ENCODE data around the gene NUP214.

NUP214 gene

DNA sequence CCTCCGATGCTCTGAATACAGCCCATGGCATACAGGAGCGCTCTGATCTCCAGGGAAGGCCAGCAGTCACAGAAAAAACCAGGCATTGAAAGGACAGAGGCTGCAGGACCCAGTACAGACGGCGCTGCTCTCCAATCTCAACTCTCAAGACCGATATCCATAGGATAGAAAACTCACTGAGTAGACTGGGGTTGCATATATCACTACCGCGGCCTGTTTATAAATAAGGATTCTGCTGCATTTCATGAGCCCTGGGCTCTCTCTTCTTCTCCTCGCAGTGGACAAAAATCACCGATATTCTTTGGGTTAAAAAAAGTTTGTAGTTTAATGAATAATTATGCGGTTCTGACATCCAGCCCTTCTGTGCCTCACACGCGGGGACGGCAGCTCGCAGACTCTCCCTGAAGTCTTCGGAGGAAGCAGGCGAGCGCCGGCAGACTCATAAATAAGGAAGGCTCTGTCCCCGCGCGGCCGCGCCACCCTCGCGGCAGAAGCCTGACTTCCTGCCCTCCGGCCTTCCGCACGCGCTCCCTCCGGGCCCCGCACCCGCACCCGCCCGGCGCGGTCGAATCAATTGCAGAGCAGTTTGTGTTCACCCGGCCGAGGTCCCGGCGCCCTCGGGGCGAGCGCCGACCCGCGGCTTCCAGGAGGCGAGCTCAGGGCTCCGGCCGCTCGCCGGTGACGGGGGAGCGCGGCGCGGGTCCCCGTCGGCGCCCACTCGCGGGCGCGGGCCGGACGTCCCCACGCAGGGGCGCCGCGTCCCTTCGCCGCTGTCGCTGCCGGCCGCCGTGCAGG lies 150.9 kb downstream of the NUP214 start, which contains the start of gene FAM78A:
TSS of gene FAM78A (minus strand) at position 417 of the 795 bp plus-strand sequence. CDS start at position 86, 331 bp downstream.
- DNase-seq (ENCODE audit: low read depth in 2 of 3, low spot score in 2 of 3): no peak

DNA sequence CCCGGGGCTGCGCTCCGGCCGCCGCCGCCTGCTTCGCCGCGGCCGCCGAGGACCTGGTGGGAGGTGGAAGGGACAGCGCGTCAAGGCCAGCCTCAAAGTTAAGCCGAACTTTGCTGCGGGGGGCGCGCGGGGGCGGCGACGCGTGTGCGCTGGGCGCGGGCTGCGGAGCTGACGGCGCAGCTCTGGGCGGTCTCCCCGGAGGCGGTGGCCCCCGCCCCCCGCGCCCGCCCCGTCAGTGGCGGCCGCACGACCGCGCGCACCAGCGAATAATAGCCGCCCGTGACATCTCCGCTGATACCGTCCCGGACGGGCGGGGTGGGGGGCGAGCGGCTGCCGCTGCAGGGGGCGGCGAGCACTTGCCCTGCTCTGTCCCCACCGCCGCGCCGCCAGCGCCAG lies 151.5 kb downstream of the NUP214 start:
- DNase-seq (ENCODE audit: low read depth in 2 of 3, low spot score in 2 of 3): no peak

DNA sequence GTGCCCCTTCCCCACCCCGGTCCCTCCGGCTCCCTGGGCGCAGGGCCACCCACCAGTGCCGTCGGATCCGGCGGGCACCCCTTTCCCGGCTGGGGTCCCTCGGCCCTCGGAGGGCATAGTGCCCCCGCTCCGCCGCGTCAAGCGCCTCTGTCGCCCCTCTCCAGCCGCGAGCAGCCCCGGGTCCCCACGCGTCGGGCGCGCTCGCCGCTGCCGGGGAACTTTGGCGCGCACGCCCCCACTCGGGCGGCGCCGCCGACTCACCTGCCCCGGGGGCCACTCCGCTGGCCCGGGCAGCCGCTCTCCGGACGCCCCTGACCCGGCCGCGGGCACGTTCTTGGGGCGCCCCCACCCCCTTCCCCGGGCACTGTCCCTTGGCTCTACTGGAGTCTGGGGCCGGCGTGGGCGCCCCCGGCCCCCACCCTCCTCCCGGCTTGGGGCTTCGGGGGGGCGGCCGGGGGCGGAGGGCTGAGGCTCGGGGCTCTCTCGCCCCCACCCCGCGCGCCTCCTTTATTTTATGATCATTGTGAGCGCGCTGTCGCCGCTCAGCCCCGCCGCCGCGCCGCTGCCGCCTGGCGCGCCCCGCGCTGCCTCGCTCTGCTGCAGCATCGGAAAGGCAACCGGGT lies 152.0 kb downstream of the NUP214 start:
- no peak for DNase-seq (ENCODE audit: low read depth in 2 of 3, low spot score in 2 of 3)

DNA sequence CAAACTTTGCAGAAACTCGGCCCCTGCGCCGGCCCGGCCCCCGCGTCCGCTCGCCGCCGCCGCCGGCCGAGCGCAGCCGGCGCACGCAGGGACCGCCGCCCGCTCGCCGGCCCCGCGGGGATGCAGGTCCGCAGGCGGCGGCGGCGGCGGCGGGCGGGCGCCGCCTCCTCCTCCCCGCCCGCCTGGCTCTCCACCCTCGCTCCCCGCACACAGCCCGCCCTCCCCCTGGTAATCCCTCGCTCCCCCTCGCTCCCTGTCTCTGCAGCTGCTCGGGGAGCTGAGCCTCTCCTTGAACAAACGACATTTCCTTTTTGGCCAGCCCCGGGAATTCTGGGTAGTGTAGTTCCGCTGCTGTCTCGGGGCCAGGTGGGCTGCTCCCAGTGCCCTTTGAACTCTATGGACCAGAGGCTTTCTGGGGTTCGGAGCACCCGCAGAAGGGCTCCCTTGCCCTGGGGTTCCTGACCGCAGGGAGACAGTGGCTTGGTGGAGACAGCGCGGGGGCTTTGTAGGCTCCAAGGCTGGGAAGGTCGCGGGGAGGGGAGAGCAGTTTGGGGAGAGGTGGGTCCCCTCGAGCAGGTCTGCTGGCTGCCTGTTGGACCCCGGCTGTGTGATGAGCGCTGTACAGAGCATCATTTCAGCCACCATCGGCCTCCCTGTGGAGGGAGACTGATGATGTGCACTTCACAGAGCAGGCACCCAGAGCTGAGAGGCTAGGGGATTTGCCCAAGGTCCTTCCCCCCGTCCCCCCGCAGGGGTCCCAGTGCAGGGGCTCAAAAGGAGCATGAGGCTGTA lies 152.7 kb downstream of the NUP214 start:
- peak in 1 of 3 experiments; percentile 50 for DNase-seq (ENCODE audit: low read depth in 2 of 3, low spot score in 2 of 3)

DNA sequence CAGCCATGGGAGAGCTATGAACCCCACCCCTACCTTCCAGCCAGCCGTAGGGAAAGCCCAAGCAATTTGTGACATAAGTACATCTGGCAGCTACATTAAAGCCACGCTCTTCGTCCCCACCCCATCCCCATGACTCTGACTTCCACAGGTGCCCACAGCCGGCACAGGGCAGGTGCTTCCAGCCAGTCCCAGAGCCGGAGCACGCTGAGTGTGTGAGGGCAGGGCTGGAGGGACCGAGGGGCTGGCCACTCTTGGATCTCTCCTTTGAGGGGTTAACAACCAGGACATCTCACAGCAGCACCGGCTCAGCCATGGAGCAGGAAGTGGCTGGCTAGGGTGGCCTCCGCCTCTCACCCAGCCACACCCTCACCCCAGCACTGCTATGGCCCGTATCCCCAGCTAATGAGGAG lies 153.3 kb downstream of the NUP214 start:
- DNase-seq (ENCODE audit: low read depth in 2 of 3, low spot score in 2 of 3): no peak

DNA sequence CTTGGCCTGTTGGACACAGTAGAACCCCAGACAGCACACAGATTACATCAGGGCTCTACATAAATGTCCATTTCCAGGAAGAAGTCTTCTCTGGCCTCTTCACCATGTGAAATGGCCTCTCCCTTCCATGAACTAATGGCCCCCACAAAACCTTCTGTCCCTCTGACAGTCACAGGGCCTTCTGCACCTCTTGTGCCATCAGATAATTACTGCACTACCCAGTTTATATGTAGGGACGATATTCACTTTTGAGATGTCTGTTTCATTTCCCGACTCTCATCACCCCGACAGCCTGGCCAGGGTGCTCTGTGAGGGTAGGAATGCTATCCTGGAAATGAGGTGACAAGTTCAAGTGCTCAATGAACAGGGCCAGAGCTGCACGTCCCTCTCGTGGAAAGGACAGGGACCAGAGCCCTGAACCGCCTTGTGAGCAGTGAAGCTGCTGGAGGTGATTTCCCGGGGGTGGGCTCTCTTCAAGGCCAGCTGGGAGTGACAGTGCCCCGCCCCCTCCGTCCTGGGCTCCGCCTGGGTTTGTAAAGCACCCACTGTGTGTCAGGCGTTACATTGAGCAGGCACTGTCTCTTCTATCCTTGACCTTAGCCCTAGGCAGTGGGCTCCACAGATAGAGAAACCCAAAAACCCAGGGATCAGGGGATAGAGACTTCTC lies 153.9 kb downstream of the NUP214 start:
- DNase-seq (ENCODE audit: low read depth in 2 of 3, low spot score in 2 of 3): no peak

DNA sequence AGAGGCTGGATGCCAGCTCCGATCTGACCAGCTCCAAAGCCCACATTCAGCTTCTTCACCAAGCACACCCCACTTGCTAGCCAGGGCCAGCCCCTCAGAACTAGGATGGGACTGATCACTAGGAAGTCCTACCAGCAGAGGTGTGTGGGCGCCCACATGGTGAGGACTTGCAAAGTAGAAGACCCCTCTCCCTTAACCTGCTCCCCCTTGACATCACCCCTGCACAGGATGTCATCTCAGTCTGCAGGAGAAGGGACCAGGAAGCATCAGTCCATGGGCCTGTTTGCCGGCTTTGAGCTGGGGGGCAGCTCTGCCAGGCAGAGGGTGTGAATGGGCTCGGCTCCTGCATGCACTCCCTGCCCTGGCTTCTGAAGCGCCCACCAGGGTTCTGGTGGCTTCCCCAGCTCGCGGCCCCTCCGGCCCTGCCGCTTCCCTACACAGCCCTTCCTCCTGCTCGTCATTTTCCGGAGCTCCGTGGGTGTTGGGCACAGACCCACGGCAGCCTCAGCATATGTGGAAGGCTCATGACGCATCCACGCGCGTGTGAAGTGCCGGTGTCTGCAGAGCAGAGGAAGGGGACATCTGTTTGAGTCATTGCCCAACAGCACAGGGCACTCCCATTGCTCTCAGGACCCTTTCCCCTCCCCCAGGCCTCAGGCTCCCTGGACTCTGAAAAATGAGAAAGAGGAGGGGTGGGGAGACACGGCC lies 154.6 kb downstream of the NUP214 start:
- no peak for DNase-seq (ENCODE audit: low read depth in 2 of 3, low spot score in 2 of 3)

DNA sequence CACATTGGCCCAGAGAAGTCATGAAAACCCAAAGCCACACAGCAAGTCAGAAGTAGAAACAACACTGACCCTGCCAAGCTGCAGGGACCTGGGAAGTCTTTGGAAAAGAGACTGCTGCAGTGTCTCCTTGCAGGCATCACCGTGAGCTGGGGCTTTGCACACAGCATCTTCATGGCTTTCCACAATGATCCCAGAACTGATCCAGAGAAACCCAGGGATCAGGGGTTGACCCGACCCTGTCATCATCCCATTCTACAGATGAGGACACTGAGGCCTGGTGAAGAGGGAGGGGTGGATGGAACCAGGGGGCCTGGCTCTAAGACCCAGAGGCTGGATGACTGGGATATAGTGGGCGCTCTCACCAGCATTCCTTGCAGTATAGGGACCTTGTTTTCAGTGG lies 155.3 kb downstream of the NUP214 start:
- DNase-seq (ENCODE audit: low read depth in 2 of 3, low spot score in 2 of 3): no peak

DNA sequence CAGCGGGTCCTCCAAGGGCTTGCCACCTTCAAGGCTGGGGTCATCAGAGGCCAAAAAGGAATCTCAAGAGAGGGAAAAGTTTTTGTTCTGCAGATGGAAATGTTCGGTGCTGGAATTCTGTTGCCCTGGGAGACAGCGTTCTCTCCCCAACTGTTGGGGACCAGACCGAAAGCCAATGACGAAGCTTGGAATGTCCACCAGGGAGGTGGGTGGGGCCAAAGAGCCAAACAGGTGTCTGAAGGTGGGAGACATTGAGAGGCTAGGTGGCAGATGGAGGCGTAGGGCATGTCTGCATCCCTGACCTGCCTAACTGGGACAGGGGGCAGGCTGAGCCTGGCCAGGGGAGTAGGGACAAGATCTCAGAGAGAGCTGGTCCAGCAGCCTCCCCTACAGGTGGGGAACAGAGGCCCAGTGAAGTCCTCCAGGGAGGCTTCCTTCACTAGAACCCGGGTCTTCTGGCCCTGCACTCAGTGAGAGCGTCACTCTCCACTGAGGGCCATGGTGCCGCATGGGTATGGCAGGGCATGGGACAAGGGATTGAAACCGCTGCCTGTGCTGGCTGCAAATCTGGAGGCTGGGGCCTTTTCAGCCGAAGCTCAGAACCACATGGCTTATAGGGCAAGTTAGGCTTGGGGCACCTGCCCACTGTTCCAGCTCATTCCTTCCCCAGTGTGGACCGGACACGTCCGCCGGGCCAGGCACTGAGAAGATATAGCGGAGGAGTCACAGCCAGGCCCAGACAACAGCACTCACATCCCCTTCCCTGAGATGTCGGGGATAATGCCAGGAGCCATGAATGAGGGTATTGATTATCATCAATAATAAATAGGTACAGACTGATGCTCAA lies 156.0 kb downstream of the NUP214 start:
- no peak for DNase-seq (ENCODE audit: low read depth in 2 of 3, low spot score in 2 of 3)

DNA sequence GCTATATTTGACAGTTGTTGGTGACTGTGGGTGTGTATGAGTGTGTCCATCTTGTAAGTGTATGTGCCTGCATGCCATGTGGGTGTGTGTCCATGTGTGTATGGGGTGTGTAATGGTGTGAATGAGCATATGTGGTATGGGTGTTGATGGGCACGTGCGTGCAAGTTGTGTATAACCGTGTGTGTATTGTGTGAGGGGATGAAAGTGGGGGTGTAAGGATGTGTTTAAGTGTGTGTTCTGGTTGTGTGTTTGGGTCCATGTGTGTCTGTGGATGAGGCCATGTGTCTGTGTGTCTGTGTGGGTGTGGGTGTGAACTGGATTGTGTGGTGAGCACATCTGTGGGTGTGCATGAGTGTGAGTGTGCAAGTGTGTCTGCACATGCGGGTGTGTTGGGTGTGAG lies 156.8 kb downstream of the NUP214 start:
- no peak for DNase-seq (ENCODE audit: low read depth in 2 of 3, low spot score in 2 of 3)

DNA sequence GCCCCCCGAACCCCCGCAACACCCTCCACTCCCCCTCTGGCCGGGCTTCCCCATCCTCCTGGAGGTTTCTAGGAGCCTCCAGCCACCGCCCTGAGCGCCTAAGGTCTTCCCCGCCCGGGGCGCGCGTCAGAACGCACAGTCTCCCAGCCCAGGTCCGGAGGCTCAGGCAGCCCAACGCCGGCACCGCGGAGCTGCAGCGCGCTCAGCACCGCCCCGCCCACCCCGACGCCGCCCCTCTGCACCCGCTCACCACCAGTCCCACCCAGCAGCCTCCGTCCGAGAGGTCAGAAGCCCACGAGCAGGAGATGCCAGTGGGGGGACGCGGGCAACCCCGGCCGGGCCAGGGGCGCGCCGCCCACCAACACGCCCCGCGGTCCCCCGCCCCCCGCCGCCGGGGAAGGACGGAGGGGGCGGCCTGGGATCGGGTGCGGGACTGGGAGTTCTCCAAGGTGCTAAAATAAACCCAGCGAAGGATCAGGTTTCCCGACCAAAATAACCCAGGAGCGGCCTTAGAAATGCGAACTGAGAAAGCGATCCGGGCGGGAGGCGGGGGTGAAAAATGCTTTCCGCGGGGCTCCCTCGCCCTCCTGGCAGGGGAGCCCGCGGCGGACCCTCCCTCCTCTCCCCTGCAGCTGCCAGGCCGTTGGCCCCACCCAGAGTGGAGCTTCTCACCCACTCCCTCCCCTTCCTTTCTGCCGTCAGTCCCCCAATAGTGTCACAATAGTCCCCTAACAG lies 157.5 kb downstream of the NUP214 start:
- DNase-seq (ENCODE audit: low read depth in 2 of 3, low spot score in 2 of 3): no peak
